COLO829 (cell line): ENCODE measurements around the gene HOXB4.
A peak's percentile ranks its signal among the peaks of the same experiment; 100 is the strongest.

Source experiments
- DNase-seq: peaks from one replicate; pipeline ENCODE4 v3.0.0; 2012; ENCODE audit warnings: low spot score

Gene HOXB4

GRCh38 chr17:48559122-48559839 lies 18.9 kb downstream of the HOXB4 start:
- DNase-seq: no peak

- no peak for DNase-seq
These were observed 19.4 kb downstream of the HOXB4 start for GRCh38 chr17:48558831-48559121.

GRCh38 chr17:48558057-48558830 lies 19.9 kb downstream of the HOXB4 start:
- DNase-seq: no peak

- DNase-seq: no peak
These were observed 21.4 kb downstream of the HOXB4 start for GRCh38 chr17:48556576-48557401.

GRCh38 chr17:48556229-48556575 lies 21.9 kb downstream of the HOXB4 start:
- DNase-seq: no peak

- DNase-seq: peak; percentile 97
These were observed 22.6 kb downstream of the HOXB4 start for GRCh38 chr17:48555258-48556228.

GRCh38 chr17:48554412-48555257 lies 23.5 kb downstream of the HOXB4 start:
- DNase-seq: no peak

GRCh38 chr17:48553826-48554225 lies 24.3 kb downstream of the HOXB4 start:
- DNase-seq: no peak

- no peak for DNase-seq
These were observed 25.0 kb downstream of the HOXB4 start for GRCh38 chr17:48553190-48553547.

- DNase-seq: no peak
These were observed 25.5 kb downstream of the HOXB4 start for GRCh38 chr17:48552466-48553189.

- DNase-seq: no peak
These were observed 26.3 kb downstream of the HOXB4 start for GRCh38 chr17:48551596-48552465.

- no peak for DNase-seq
These were observed 27.0 kb downstream of the HOXB4 start for GRCh38 chr17:48551214-48551555.

- DNase-seq: no peak
These were observed 27.5 kb downstream of the HOXB4 start for GRCh38 chr17:48550502-48551213.

GRCh38 chr17:48549914-48550501 lies 28.1 kb downstream of the HOXB4 start:
- no peak for DNase-seq

GRCh38 chr17:48549281-48549630 lies 28.9 kb downstream of the HOXB4 start:
- no peak for DNase-seq

GRCh38 chr17:48548523-48549280 lies 29.4 kb downstream of the HOXB4 start:
- no peak for DNase-seq

- no peak for DNase-seq
These were observed 30.2 kb downstream of the HOXB4 start for GRCh38 chr17:48547808-48548522.
